ENCODE measurements around the gene ANGPTL4.
"Not testable (repeated sequence)": the region's sequence is repeated elsewhere in the genome, so short reads cannot be mapped to it uniquely, and the experiment has no call there.

The ANGPTL4 gene

DNA sequence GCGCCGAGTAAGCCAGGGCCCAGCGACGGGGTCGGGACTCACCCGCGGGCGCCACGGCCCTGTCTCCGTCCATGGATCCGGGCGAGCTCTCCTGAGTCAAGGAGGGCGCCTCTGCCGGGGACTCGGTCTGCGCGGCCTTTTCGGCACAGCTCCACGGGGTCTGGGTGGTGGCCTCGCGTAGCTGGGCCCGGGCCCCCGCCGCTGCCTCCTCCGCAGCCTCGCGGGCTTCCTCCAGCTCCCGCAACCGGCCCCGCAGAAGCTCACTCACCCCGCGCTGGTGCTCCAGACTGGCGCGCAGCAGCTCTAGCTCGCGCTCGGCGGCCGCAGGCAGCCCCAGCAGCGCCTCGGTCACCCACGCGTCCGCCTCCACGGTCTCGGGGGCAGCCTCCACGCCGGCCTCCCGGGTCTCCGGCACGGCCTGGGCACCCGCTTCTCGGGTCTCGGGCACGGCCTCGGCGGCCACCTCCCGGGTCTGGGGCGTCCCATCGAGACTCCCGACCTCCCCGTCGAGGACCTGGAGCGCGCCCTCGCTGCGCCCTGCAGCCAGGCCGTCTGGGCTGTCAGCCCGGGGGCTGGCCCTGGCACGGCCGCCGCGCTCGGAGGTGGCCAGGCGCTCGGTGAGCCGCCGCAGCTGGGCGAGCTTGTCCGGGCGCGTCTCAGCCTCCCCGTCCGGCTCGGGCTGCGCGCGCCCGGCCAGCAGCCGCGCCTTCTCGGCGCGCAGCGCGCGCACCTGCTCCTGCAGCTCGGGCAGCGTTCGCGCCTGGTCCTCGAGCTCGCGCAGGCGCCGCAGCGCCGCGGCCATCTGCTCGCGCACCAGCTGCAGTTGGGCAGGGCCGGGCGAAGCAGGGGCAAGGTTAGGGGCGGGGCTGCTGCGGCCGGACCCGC lies 29.3 kb upstream of the ANGPTL4 start:
- DNase-seq: no peak

DNA sequence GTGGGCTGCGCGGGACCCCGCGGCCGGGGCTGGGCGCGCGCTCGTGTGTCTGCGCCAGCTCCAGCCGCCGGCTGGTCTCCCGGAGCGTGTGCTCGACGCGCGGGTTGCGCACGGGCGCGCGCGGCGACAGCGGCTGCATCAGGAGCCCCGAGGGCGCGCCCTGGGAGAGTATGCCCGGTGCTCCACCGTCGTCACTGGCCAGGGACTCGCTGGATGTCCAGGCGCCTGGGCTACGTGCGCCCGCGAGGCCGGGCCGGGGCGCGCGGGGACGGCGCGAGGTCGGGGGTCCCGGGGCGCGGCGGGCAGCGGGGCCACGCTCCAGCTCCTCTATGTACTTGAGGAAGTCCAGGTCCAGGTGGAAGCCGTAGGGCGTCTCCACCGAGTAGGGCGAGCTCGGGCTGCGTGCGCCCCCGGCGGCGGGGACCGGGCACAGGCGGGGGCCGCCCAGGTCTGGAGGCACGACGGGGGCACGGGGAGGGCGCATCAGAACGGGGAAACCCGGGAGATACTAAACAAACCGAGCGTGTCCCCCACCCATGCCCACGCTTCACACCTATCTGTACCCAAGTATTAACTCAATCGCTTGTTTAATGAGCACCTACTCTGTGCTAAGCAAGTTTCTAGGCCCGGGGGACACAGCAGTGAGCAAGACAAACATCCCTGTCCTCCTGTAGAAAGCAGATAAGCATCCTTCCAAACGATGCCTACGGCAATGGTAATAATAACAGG lies 28.4 kb upstream of the ANGPTL4 start:
- no peak for DNase-seq

DNA sequence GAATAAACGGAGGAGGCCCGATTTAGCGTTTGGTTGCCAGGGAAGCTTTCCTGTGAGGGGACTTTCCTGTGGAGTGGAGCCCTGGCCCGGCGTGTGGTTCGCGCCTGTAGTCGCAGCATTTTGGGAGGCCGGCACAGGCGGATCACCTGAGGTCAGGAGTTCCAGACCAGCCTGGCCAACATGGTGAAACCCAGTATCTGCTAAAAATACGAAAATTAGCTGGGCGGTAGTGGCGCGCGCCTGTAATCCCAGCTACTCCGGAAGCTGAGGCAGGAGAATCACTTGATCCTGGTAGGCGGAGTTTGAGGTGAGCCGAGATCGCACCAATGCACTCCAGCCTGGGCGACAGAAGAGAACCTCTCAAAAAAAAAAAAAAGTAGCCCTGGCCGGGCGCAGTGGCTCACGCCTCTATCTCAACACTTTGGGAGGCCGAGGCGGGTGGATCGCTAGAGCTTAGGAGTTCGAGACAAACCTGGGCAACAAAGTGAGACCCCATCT lies 27.8 kb upstream of the ANGPTL4 start:
- DNase-seq: no peak

DNA sequence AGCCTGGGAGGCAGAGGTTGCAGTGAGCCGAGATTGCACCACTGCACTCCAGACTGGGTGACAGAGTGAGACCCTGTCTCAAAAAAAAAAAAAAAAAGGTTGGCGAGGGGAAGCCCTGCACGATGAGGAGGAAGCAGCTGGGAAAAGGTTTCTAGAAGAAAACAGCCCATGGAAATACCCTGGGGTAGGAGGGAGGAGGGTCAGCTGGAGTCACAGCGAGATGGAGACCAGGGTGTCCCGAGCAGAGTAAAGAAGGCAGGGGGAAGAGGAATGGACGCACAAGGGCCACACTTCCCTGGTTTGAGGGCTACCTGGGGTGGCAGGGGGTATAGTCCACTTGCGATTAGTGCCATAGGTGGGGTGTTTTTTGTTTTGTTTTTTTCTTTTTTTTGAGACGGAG lies 27.3 kb upstream of the ANGPTL4 start:
- DNase-seq: no peak

DNA sequence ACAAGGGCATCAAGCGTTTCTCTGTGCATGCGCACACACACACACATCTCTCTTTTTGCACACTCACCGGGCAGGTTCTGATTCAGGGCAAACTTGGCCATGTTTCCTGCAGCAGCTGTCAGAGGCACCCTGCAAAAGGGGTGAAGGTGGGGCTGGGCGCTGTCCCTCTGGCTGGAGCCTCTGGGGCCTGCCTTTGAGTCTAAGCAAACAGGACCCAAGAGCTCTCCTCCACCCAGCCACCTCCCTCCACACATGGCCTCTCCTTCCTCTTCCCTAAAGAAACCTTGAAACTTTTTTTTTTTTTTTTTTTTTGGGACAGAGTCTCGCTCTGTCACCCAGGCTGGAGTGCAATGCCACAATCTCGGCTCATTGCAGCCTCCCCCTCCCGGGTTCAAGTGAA lies 26.2 kb upstream of the ANGPTL4 start:
- DNase-seq: no peak

DNA sequence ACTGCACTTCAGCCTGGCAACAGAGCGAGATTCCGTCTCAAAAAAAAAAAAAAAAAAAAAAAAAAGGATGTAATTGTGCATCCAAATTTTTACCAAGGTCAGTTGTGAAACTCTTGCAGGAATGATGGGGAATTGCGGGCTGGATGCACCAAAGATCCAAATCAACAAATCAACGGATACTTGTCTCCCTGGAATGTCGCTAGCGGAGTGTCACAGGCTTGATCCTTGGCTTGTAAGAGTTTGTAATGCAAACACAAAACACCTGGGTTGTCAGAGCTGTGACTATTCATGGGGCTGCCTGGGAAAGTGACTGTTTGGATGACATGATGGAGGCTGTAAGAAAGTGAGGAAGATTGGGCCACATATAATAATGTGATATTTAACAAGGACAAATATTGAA lies 25.1 kb upstream of the ANGPTL4 start:
- DNase-seq: no peak

DNA sequence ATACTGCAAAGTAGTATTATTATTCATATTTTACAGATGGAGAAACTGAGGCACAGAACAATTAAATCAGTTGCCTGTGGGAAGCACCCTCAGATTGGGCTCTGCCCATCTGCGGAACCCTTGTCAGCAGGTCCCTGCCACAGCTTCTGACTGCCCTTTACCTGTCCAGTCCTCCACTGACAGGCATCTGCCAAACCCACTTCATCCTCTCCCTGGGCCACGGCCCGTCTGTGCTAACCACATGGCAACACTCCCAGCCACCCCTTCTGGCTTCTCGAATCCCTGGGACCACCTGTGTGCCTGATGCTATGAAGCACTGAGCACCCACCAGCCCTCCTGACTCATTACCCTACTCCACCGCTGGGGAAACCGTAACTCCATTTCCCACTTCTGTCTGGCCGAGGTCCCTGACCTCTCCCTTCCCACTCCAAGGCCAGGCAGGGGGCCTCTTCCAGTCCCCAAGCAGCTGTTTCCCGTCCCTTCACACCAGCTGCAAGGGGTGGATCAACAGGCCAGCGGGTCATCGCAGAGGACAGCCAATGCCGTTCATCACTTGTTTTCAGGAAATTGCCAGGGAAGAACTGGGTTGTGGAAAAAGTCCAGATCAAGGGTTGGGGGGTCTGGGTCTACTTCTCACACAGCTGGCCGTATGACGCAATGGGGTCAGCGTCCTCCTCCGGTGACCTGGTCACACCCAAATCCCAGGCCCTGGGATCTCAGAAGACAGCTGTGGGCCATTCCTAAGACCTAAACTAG lies 23.4 kb upstream of the ANGPTL4 start:
- DNase-seq: no peak

DNA sequence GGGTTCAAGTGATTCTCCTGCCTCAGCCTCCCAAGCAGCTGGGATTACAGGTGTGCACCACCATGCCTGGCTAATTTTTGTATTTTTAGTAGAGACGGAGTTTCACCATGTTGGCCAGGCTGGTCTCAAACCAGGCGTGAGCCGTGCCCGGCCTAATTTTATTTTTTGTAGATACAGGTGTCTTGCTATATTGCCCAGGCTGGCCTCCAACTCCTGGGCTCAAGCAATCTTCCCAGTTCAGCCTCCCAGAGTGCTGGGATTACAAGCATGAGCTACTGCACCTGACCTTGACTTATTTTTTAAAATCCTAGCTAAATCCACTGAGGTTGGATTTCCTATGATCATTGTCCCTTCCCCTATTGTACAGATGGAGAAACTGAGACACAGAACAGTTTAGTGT lies 22.5 kb upstream of the ANGPTL4 start:
- DNase-seq: not testable (repeated sequence)

DNA sequence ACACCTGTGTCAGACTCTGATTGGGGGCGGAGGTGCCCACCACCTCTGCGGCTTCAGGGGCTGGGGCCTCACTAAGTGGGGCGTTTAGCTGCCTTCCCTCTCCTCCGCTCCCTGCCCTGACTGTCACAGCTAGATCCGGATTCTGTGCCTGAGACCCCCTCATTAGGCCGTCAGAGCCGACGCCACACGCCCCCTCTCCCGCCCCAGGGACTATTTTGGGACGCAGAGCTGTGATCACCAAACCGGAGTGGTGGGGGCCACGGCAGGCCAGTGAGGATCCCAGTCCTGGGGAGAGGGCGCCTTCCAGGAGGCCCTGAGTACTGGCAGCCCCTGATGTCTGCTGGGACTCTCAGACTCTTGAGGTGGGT lies 21.7 kb upstream of the ANGPTL4 start:
- DNase-seq: no peak

DNA sequence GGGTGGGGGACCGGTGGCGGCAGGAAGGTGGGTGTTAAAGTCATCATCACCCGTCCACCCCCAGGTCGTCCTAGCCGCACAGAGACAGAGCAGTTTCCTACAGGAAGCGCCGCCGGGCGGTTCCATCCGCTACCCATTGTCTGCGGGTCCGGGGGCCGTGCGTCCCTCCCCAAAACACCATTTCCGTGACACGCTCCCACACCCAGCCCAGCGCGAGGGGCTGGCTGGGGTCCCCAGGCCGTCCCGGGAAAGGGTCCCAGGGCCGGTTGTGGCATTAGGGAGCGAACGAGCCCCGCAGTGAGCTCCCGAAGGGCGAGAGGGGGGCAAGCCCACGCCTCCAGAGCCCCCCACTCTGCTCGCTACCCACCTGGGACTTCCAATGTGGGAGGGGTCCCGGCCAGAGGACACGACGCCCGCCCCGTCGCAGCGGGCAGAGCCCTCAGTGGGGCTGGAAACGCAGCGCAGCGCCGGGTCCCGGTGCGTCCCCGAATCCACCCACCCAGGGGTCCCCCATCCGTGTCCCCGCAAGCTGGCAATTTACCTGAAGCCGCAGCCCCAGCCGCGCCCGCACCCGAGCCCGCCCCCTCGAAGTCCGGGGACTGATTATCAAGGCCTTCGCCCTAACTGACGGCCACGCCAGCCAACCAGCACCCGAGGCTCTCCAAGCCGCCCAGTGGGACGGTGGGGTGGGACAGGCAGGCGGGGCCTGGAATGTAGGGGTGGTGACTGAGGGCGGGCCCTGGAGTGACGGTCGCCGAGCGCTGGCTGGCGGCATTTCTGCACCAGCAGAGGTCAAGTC lies 21.1 kb upstream of the ANGPTL4 start, which contains the start of gene KANK3:
Gene KANK3, minus strand, starts transcription at position 579 of the 799 bp plus-strand sequence. CDS start 5,434 bp downstream, outside the sequence.
- peak; percentile 86 for DNase-seq

DNA sequence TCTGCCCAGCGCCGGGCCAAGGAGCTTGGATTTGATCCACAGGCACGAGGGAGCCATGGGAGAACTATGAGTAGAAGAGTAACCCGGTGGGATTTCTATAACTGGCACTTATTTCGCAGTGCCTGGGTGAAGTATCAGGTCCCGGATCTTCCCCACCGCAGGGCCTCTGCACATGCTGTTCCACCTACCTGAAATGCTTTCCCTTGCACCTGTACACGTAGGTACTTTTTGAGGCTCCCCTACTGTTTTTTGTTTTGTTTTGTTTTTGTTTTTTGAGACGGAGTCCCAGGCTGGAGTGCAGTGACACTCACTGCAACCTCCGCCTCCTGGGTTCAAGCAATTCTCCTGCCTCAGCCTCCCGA lies 20.5 kb upstream of the ANGPTL4 start:
- DNase-seq: no peak

DNA sequence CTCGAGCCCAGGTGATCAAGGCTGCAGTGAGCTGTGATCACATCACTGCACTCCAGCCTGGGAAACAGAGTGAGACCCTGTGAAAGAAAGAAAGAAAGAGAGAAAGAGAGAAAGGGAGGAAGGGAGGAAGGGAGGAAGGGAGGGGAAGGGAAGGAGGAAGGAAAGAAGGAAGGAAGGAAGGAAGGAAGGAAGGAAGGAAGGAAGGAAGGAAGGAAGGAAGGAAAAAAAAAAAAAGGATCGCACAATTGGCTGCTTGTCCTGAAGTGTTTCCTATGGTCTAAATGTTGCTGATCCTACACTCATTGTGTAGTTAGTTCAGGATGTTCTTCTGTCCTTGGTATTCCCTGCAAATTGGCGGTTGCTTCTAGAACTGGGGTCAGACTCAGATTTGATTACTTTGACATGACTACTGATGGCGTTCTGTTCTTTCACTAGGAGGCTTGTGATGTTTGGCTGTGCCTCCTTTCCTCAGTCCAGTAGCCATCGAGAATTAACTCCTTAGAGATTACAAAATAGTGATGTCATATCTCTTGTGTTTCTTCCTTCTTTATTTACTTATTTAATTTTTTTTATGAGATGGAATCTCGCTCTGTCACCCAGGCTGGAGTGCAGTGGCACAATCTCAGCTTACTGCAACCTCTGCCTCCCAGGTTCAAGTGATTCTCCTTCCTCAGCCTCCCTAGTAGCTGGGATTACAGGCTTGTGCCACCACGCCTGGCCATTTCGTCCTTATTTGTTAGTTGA lies 14.2 kb upstream of the ANGPTL4 start:
- not testable (repeated sequence) for DNase-seq

DNA sequence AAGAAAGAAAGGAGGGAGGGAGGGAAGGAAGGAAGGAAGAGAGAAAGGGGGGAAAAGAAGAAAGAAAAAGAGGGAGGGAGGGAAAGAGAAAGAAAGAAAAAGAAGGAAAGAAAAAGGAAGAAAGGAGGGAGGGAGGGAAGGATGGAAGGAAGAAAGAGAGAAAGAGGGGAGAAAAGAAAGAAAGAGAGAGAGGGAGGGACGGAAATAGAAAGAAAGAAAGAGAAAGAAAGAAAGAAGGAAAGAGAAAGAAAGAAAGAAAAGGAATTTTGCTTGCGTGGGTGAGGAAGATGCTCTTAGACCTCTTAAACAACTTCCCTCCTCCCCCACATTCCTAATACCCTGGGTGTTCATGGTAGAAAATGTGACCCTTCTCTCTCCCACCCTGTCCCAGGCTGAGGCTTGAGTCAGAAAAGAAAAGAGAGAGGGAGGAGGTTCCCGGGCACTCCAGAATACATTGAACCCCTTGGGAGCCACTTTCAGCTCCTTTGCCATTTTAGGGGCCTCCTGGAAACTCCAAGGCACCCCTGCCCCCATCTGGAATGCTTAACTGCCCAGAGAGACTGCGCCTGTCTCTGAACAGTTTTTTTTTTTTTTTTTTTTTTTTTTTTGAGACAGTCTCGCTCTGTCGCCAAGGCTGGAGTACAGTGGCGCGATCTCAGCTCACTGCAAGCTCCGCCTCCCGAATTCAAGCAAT lies 11.7 kb upstream of the ANGPTL4 start:
- DNase-seq: no peak

DNA sequence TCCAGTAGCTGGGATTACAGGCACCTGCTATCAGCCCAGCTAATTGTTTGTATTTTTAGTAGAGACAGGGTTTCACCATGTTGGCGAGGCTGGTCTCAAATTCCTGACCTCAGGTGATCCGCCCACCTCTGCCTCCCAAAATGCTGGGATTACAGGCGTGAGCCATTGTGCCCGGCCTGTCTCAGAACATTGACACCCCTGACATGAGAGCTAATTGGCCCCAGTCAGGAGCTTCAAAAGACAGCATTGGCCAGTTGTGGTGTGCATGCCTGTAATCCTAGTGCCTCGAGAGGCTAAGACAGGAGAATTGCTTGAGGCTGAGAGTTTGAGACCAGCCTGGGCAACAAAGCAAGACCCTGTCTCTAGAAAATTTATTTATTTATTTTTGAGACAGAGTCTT lies 11.1 kb upstream of the ANGPTL4 start:
- not testable (repeated sequence) for DNase-seq

DNA sequence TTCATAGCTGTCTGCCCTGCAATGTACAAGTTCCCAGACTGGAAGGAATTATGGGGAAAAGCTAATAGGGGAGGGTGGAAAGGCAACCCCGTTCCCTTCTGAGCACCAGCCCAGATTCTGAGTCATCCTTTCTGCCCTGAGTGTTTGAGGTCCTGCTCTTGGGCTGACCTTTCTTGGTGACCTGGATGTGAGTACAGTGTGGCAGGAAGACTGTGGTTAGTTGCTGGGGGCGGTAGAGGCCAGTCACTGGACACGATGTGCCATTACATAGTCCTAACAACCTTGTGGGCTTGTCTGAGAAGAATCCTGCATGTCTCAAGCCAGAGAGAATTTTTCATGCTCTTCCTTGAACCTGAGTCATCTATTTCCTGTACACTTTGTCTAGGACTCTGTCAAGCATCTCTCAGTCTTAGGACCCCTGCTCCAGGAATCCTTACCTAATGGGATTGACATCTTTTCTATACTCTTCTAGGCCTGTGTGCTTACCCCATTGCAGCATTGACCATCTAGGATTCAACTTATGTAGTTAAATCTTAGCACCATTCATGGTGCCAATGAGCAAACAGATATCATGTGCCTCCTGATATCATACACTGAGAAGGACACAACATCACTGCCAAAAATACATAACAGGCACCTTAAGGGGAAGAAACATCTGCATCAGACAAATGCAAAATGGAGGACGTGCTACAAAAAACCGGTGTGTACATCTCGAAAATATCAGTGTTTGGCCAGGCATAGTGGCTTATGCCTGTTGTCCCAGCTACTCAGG lies 8.1 kb upstream of the ANGPTL4 start:
- no peak for DNase-seq

DNA sequence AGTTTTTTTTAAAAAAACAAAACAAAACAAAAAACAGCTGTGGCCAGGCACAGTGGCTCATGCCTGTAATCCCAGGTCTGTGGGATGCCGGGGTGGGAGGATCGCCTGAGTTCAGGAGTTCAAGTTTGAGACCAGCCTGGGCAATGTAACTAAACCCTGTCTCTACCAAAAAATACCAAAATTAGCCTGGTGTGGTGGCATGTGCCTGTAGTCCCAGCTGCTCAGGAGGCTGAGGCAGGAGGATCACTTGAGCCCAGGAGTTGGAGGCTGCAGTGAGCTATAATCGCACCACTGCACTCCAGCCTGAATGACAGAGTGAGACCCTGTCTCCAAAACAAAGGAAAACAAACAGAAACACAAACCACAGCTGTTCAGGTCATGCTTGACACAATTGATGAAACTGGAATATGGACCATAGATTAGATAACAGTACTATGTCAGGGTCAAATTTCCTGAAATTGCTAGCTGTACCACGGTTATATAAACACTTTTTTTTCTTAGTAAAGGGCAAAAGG lies 6.9 kb upstream of the ANGPTL4 start:
- DNase-seq: no peak

DNA sequence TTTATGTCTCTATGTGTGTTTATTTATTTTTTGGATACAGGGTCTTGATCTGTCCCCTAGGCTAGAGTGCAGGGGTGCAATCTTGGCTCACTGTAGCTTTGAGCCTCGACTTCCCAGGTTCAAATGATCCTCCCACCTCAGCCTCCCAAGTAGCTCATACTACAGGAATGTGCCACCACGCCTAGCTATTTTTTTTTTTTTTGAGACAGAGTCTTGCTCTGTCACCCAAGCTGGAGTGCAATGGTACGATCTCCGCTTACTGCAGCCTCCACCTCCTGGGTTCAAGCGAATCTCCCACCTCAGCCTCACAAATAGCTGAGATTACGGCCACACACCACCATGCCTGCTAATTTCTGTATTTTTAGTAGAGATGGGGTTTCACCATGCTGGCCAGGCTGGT lies 5.0 kb upstream of the ANGPTL4 start:
- no peak for DNase-seq

DNA sequence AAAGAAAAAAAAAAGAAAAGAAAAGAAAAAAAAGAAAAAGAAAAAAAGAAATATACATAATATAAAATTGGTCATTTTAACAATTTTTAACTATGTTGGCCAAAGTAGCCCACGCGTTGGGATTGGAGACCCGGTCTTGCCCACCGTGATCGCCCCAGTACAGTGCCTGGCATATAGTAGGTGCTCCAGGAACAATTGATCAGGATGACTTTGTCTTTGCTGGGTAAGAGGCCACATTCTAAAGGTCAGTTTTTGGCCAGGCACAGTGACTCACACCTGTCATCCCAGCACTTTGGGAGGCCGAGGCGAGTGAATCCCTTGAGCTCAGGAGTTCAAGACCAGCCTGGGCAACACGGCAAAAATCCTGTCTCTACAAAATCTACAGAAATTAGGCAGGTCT lies 3.8 kb upstream of the ANGPTL4 start:
- DNase-seq: no peak

DNA sequence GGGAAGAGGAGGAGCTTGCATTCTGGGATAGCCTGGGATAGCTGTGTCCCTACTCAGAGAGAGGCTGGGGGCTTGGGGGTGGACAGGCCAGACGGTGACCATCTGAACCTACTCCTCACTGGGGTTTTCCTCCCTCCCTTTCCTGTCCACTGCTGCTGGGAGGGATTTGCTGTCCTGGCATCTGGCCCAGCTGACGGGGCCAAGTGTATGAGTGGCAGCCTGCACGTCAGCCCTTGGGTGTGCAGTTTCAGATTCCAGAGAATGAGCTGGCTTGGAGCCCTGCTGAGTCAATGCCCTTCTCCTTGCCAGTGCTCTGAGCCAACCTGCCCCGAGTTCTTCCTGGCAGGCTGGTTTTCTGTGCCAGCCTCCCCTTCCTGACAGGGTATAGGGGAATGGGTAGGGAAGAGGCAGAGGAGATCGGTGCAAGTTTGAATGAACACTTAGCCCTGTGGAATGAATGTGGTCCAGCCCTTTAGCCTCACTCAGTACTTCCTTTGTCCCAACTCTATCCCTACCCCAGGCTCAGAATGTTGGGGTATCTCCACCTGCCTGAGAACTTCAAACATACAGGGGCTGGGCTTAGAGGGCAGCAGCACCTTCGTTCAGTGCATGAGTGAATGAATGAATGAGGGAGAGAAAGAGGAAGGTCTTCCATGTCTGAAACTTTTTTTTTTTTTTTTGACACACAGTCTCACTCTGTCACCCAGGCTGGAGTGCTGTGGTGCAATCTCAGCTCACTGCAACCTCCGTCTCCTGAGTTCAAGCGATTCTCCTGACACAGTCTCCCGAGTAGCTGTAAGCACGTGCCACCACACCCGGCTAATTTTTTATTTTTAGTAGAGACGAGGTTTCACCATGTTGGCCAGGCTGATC lies 1.8 kb upstream of the ANGPTL4 start:
- DNase-seq: no peak
